Ishikawa (cell line): ENCODE data around the gene TANK.
A peak's percentile ranks its signal among the peaks of the same experiment; 100 is the strongest.

ENCODE experiments used
- CEBPB ChIP-seq: IDR thresholded peaks from 2 replicates; pipeline ENCODE4 v1.6.1; 2012
- CREB1 ChIP-seq: IDR thresholded peaks from 2 replicates; pipeline ENCODE4 v1.6.1; 2012; ENCODE audit warnings: low read depth
- EGR1 ChIP-seq: IDR thresholded peaks from 2 replicates; pipeline ENCODE4 v1.6.1; 2012
- EP300 ChIP-seq: IDR thresholded peaks from 2 replicates; pipeline ENCODE4 v1.6.1; 2012; ENCODE audit warnings: borderline replicate concordance
- FOXM1 ChIP-seq: IDR thresholded peaks from 2 replicates; pipeline ENCODE4 v1.6.1; 2012; ENCODE audit warnings: low read depth, borderline replicate concordance
- MAX ChIP-seq: IDR thresholded peaks from 2 replicates; pipeline ENCODE4 v1.6.1; 2012
- NFIC ChIP-seq: IDR thresholded peaks from 2 replicates; pipeline ENCODE4 v1.6.1; 2012
- RAD21 ChIP-seq: IDR thresholded peaks from 2 replicates; pipeline ENCODE4 v1.6.1; 2012; ENCODE audit warnings: low read depth
- TAF1 ChIP-seq: IDR thresholded peaks from 2 replicates; pipeline ENCODE4 v1.6.1; 2012; ENCODE audit warnings: low read depth, mild to moderate bottlenecking
- TCF12 ChIP-seq: IDR thresholded peaks from 2 replicates; pipeline ENCODE4 v1.6.1; 2012; ENCODE audit warnings: low read depth
- TEAD4 ChIP-seq: IDR thresholded peaks from 2 replicates; pipeline ENCODE4 v1.6.1; 2012
- USF1 ChIP-seq: IDR thresholded peaks from 2 replicates; pipeline ENCODE4 v1.6.1; 2012
- YY1 ChIP-seq: IDR thresholded peaks from 2 replicates; pipeline ENCODE4 v1.6.1; 2012; ENCODE audit warnings: low read depth
- ZBTB7A ChIP-seq: IDR thresholded peaks from 2 replicates; pipeline ENCODE4 v1.6.1; 2012; ENCODE audit warnings: low read depth
- TF ChIP-seq, protein P1 (sequence below): IDR thresholded peaks from 2 replicates; pipeline ENCODE4 v1.6.1; 2012; ENCODE audit warnings: low read depth, mild to moderate bottlenecking

TANK gene

DNA sequence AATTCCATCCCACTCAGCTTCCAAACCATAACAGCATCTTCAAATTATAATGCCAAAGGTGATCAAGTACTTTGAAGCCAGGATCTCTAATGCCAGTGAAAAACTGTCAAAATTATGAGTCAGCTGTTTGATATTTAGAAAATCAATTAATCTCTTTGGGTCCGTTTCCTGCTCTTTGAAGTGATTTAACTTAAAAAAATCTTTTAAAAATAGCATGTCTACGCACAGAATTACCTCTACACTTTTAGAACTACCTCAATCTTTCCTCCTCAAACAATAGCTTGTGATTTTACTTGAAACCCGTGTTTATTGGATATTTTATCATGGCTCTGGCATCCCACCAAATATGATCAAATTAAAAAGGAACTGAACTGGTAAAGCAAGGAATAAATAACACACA is 31.3 kb upstream of the TANK start:
- TF ChIP-seq NFIC (no peak), TAF1 (no peak), USF1 (no peak), RAD21 (no peak), CREB1 (no peak), CEBPB (no peak), MAX (no peak), FOXM1 (no peak), EP300 (no peak), EGR1 (no peak), ZBTB7A (no peak)

DNA sequence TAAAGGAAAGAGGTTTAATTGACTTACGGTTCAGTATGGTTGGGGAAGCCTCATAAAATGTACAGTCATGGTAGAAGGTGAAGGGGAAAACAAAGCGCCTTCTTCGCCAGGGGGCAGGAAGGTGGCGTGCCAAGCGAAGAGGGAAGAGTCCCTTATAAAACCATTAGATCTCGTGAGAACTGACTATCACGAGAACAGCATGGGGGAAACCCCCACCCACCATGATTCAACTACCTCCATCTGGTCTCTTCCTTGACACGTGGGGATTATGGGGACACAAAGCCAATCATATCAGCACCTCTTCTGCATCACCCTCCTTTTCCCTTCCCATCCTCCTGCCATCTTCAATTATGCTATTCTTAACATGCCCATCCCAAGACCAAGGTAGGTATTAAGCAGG is 29.9 kb upstream of the TANK start:
- TF ChIP-seq RAD21, result no peak
- no peak for TF ChIP-seq YY1

GRCh38 chr2:161131074-161131680 is 29.1 kb upstream of the TANK start:
- 0 out of 2 replicates have a peak, but pooled peaks have one; percentile 10 for TF ChIP-seq CEBPB
- no peak for TF ChIP-seq EGR1

GRCh38 chr2:161131804-161132203 is 28.4 kb upstream of the TANK start:
- TF ChIP-seq, protein P1, sequence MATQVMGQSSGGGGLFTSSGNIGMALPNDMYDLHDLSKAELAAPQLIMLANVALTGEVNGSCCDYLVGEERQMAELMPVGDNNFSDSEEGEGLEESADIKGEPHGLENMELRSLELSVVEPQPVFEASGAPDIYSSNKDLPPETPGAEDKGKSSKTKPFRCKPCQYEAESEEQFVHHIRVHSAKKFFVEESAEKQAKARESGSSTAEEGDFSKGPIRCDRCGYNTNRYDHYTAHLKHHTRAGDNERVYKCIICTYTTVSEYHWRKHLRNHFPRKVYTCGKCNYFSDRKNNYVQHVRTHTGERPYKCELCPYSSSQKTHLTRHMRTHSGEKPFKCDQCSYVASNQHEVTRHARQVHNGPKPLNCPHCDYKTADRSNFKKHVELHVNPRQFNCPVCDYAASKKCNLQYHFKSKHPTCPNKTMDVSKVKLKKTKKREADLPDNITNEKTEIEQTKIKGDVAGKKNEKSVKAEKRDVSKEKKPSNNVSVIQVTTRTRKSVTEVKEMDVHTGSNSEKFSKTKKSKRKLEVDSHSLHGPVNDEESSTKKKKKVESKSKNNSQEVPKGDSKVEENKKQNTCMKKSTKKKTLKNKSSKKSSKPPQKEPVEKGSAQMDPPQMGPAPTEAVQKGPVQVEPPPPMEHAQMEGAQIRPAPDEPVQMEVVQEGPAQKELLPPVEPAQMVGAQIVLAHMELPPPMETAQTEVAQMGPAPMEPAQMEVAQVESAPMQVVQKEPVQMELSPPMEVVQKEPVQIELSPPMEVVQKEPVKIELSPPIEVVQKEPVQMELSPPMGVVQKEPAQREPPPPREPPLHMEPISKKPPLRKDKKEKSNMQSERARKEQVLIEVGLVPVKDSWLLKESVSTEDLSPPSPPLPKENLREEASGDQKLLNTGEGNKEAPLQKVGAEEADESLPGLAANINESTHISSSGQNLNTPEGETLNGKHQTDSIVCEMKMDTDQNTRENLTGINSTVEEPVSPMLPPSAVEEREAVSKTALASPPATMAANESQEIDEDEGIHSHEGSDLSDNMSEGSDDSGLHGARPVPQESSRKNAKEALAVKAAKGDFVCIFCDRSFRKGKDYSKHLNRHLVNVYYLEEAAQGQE, result no peak
- TF ChIP-seq ZBTB7A (no peak), CEBPB (0 out of 2 replicates have a peak, but pooled peaks have one; percentile 19)

DNA sequence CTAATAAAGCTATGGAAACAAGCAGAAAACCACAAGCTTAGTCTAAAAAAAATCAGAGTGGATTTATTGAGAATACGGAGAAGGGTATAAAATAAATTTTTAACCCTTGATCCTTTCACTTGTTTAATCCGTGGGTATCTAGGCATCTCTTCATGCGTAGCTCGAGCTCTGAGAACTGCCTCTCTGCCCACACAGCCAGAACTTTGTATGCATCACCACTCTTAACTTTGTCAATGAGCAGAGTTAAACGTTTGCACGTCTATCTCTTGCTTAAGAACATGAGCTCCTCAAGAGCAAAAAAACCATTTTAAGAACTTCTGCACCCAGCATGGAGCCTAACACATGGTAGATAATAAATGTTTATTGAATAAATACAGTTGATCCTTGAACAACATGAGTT is 26.9 kb upstream of the TANK start:
- TF ChIP-seq NFIC (no peak), EP300 (no peak), RAD21 (no peak), TCF12 (no peak), USF1 (no peak), TEAD4 (no peak), YY1 (no peak), TAF1 (no peak), CREB1 (no peak), EGR1 (no peak), FOXM1 (no peak), ZBTB7A (no peak), CEBPB (no peak), MAX (no peak)
- TF ChIP-seq, protein P1, result no peak

DNA sequence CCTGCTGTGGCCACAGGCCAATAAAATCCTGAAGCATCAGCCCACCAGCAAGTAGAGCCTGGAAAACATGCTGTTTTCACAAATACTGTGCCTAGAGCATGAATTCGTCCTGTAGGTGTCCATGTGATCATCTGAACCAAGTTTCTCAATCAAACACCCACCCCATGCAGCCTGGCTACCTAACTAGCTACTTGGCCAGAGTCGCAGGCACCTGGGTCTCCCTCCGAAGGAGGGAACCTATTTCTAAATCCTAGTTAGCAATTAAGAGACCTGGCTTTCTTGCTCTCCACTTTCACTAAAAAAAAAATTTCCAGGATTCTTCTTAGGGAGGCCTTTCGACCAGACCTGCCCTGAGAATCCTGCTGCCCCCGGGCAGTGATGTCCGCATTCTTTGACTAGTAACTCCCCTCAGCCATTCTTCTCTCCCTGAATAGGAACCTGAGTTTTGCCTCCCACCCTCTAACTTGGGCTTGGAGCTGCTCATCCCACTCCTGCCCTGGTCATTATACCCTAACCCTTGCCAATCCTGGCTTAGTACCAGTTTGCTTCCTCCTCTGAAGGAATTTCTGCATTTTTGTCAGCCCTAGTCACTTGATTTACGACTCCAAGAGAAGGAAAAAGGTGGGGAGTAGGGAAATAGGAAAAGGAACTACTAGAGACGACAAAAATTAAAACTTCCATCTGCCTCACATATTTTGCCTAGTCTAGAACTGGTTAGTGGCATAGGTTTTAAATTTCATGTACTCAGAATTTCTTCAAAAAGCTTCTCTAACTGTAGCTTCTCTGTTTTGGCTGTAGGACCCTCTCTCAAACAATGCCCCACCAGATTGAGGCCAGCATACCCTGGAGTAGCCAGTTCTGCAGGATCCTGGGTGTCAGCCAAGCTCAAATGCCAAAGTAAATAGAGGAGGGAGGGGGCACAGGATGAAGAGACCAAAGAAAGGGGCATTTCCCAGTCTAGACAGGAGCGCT is 25.4 kb upstream of the TANK start:
- peak; percentile 37 for TF ChIP-seq TAF1
- TF ChIP-seq TEAD4, result peak; percentile 89
- TF ChIP-seq EGR1, result no peak
- TF ChIP-seq EP300, result peak; percentile 88
- TF ChIP-seq TCF12, result peak; percentile 95
- peak; percentile 15; the same call in 1 of the 2 replicates for TF ChIP-seq RAD21
- peak; percentile 41 for TF ChIP-seq CEBPB
- no peak; the same call in none of the 2 replicates for TF ChIP-seq MAX
- TF ChIP-seq FOXM1, result peak; percentile 92
- peak; percentile 97 for TF ChIP-seq ZBTB7A
- TF ChIP-seq NFIC, result peak; percentile 100
- TF ChIP-seq, protein P1, result peak; percentile 44; the same call in 1 of the 2 replicates
- TF ChIP-seq USF1, result peak; percentile 31
- TF ChIP-seq CREB1, result no peak
- peak; percentile 15; the same call in 1 of the 2 replicates for TF ChIP-seq YY1
